Testis (tissue), 2 donors: Measurements from ENCODE around the gene GLYAT.

Experiments used
- POLR2A ChIP-seq: fragments of 450-650 bp; IDR thresholded peaks from one replicate; pipeline ENCODE4 v1.6.1; 2017; ENCODE audit warnings: antibody characterized with exemption, mild to moderate bottlenecking, moderate library complexity
- TF ChIP-seq, protein P1 (sequence below), 3 experiments: fragments of 450-650 bp in 2 of 3; fragments of 200-600 bp in 1 of 3; sonication (generic) in 1 of 3; IDR thresholded peaks; one replicate each; pipeline ENCODE4 v1.5.1; 2016 to 2019; ENCODE audit warnings: antibody characterized with exemption in 3 of 3, mild to moderate bottlenecking in 2 of 3, moderate library complexity in 1 of 3

DNA sequence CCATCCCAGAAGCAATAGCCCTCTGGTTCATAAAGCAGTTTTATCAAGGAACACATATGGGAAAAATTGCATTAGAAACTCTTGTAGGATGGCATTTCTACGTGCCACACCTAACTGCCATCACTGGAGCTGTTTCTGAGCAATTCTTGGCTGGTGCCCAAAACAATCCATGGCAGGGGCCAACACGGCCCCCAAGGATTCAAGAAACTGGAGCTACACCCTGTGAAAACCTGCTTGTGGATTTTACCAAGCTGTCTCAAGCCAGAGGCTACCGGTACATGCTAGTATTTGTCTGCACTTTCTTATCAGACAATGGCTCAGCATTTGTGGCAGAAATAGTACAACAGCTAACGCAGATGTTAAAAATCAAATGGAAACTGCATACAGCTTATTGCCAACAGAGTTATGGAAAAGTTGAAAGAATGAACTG lies 42.4 kb upstream of the GLYAT start:
- no peak for TF ChIP-seq POLR2A
- TF ChIP-seq, protein P1, sequence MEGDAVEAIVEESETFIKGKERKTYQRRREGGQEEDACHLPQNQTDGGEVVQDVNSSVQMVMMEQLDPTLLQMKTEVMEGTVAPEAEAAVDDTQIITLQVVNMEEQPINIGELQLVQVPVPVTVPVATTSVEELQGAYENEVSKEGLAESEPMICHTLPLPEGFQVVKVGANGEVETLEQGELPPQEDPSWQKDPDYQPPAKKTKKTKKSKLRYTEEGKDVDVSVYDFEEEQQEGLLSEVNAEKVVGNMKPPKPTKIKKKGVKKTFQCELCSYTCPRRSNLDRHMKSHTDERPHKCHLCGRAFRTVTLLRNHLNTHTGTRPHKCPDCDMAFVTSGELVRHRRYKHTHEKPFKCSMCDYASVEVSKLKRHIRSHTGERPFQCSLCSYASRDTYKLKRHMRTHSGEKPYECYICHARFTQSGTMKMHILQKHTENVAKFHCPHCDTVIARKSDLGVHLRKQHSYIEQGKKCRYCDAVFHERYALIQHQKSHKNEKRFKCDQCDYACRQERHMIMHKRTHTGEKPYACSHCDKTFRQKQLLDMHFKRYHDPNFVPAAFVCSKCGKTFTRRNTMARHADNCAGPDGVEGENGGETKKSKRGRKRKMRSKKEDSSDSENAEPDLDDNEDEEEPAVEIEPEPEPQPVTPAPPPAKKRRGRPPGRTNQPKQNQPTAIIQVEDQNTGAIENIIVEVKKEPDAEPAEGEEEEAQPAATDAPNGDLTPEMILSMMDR (IDR thresholded peaks at IDR 0.05), result no peak
